B cell (primary cell): ENCODE measurements around the gene C20orf144. TPM values are rescaled to one million over a fixed set of nuclear protein-coding genes. Genes with fewer than 3 reads are reported as not detected.

Source experiments
- ATAC-seq: fragments of 200-7000 bp; cut with Tn5 transposase; one replicate; pipeline ENCODE4 v1.10.0; 2021; ENCODE audit warnings: low read depth, mild to moderate bottlenecking, moderate number of reproducible peaks, moderate library complexity
- CTCF ChIA-PET: fragments of 350-600 bp; sonication (Branson Sonifier 250); formaldehyde crosslinking; loops from one replicate; lab custom pipeline; 2021; ENCODE audit warnings: antibody characterized with exemption, inconsistent platforms; lab: Charles Lee
- POLR2A ChIA-PET: fragments of 350-600 bp; sonication (Branson Sonifier 250); formaldehyde crosslinking; loops from one replicate; lab custom pipeline; 2021; ENCODE audit warnings: antibody characterized with exemption; lab: Charles Lee
- DNase-seq: peaks from one replicate; pipeline ENCODE4 v3.0.0; 2013
- H2AFZ ChIP-seq: 2 replicates; pipeline ENCODE4 v1.6.1; 2012; ENCODE audit warnings: mild to moderate bottlenecking, low read depth, low read length; ENCODE audit not compliant: insufficient read depth, poor library complexity, severe bottlenecking
- H3K27ac ChIP-seq, 2 donors: 1 replicate in 1 of 2; 2 replicates in 1 of 2; pipeline ENCODE4 v1.5.1; 2012 to 2013; ENCODE audit warnings: low read length in 2 of 2, mild to moderate bottlenecking in 2 of 2, moderate library complexity in 1 of 2
- H3K27me3 ChIP-seq, 4 experiments: fragments of 200-600 bp in 1 of 4; sonication (generic) in 1 of 4; replicated peaks in 1 of 4; 1 replicate in 2 of 4; 2 replicates in 2 of 4; pipeline versions ENCODE4 v1.6.1 to v1.7.0; 2013 to 2016; ENCODE audit warnings: low read length in 3 of 4, mild to moderate bottlenecking in 2 of 4, mixed read lengths in 1 of 4, moderate library complexity in 1 of 4; ENCODE audit not compliant: insufficient read depth in 4 of 4, control insufficient read depth in 3 of 4; ENCODE audit errors: control extremely low read depth in 1 of 4
- H3K36me3 ChIP-seq, 2 experiments: replicated peaks in 1 of 2; 1 replicate in 1 of 2; 2 replicates in 1 of 2; pipeline versions ENCODE4 v1.6.1 to v1.7.1; 2013; ENCODE audit warnings: low read length in 1 of 2; ENCODE audit not compliant: insufficient read depth in 2 of 2, control insufficient read depth in 1 of 2; ENCODE audit errors: control extremely low read depth in 1 of 2, extremely low read depth in 1 of 2
- H3K4me1 ChIP-seq, 2 donors: fragments of 200-600 bp in 1 of 2; sonication (generic) in 1 of 2; 1 replicate in 1 of 2; 2 replicates in 1 of 2; pipeline versions ENCODE4 v1.5.1 to v1.6.1; 2013 to 2017; ENCODE audit warnings: low read length in 2 of 2; ENCODE audit not compliant: control insufficient read depth in 2 of 2, insufficient read depth in 2 of 2
- H3K4me2 ChIP-seq: replicated peaks from 2 replicates; pipeline ENCODE3; 2012; ENCODE audit warnings: mild to moderate bottlenecking, low read depth, low read length; ENCODE audit not compliant: poor library complexity, severe bottlenecking
- H3K4me3 ChIP-seq, 5 experiments: fragments of 200-600 bp in 1 of 5; sonication (generic) in 1 of 5; 1 replicate in 3 of 5; 2 replicates in 2 of 5; pipeline versions ENCODE4 v1.5.1 to v1.7.0; 2011 to 2016; ENCODE audit warnings: low read length in 4 of 5, mild to moderate bottlenecking in 4 of 5, low read depth in 2 of 5, control low read depth in 1 of 5, moderate library complexity in 1 of 5; ENCODE audit not compliant: insufficient read depth in 1 of 5; ENCODE audit errors: control extremely low read depth in 1 of 5, extremely low read depth in 1 of 5
- H3K79me2 ChIP-seq: fragments of 200-600 bp; sonication (generic); one replicate; pipeline ENCODE4 v1.6.0; 2016; ENCODE audit warnings: low read length; ENCODE audit not compliant: control insufficient read depth, insufficient read depth
- H3K9ac ChIP-seq: fragments of 200-600 bp; sonication (generic); 2 replicates; pipeline ENCODE4 v1.6.1; 2017; ENCODE audit warnings: mild to moderate bottlenecking, low read length, moderate library complexity
- H3K9me3 ChIP-seq, 3 donors: one replicate each; pipeline versions ENCODE4 v1.6.1 to v1.7.1; 2013; ENCODE audit warnings: low read length in 2 of 3; ENCODE audit not compliant: control insufficient read depth in 2 of 3, insufficient read depth in 1 of 3; ENCODE audit errors: control extremely low read depth in 1 of 3
- H4K20me1 ChIP-seq: 2 replicates; pipeline ENCODE4 v1.6.0; 2012; ENCODE audit warnings: mild to moderate bottlenecking, low read length; ENCODE audit not compliant: insufficient read depth, control insufficient read depth, poor library complexity, severe bottlenecking
- H3K27ac Mint-ChIP-seq: one replicate; pipeline ENCODE4 v1.8.0; 2021; ENCODE audit warnings: mixed read lengths
- H3K27me3 Mint-ChIP-seq: one replicate; pipeline ENCODE4 v1.8.0; 2021; ENCODE audit warnings: mixed read lengths
- H3K4me1 Mint-ChIP-seq: one replicate; pipeline ENCODE4 v1.8.0; 2021; ENCODE audit warnings: mixed read lengths
- H3K4me3 Mint-ChIP-seq: one replicate; pipeline ENCODE4 v1.8.0; 2021; ENCODE audit warnings: mixed read lengths
- H3K9me3 Mint-ChIP-seq: one replicate; pipeline ENCODE4 v1.8.0; 2022; ENCODE audit warnings: mixed read lengths; ENCODE audit not compliant: insufficient read depth
- CTCF ChIP-seq: fragments of 200-600 bp; IDR thresholded peaks from one replicate; pipeline ENCODE4 v1.8.0; 2022; ENCODE audit warnings: antibody characterized with exemption, mild to moderate bottlenecking
- EZH2 ChIP-seq: IDR thresholded peaks from 2 replicates; pipeline ENCODE4 v1.6.1; 2012; ENCODE audit warnings: borderline replicate concordance, low read depth, mild to moderate bottlenecking, moderate library complexity, low read length; ENCODE audit not compliant: insufficient read depth, poor library complexity, severe bottlenecking
- WGBS: methylation state at CpG from one replicate; pipeline ENCODE4 v1.1.5; 2013; ENCODE audit warnings: missing lambda C conversion rate; ENCODE audit not compliant: insufficient coverage; 5-methylcytosine and 5-hydroxymethylcytosine counted together
- intact Hi-C: fragments of 100-400 bp; cut with micrococcal nuclease; formaldehyde crosslinking; loops from one replicate; pipeline ENCODE4 v1.10.0; 2022
- polyA plus RNA-seq: library from polyadenylated mRNA; depleted of rRNA; stranded (reverse); fragments of >200 nt; gene quantifications from 2 replicates; pipeline ENCODE4 v1.2.3, GENCODE V29; 2012
- total RNA-seq, 2 donors: library from RNA; stranded (reverse); fragments of 120-200 nt in 1 of 2; gene quantifications; 1 replicate in 1 of 2; 2 replicates in 1 of 2; pipeline versions ENCODE4 v1.2.3 to v1.2.4, GENCODE V29; 2013 to 2022

C20orf144 gene
- total and polyA plus RNA-seq, 2 donors (not counting 1 experiment from before 2014, with no cell fraction given), result 0.27 to 0.44 TPM

- Mint-ChIP-seq H3K4me3 (no peak overlapping the region), H3K4me1 (peaks cover 5% of the 10 kb centered on the region), H3K9me3 (no peaks in the 10 kb centered on the region), H3K27me3 (no peaks in the 10 kb centered on the region), H3K27ac (no peak overlapping the region)
- Histone ChIP-seq H4K20me1 (no peaks in the 10 kb centered on the region), H3K36me3 (no peaks in the 10 kb centered on the region), H3K27me3 (no peaks in the 10 kb centered on the region), H3K9ac (no peak overlapping the region), H3K4me1 (peaks cover 0 to 9% of the 10 kb centered on the region in 2 donors), H3K4me2 (no peak overlapping the region), H3K9me3 (no peaks in the 10 kb centered on the region), H3K27ac (no peak overlapping the region), H2AFZ (no peak overlapping the region), H3K79me2 (no peaks in the 10 kb centered on the region), H3K4me3 (no peak overlapping the region)
- intact Hi-C loops, result no loop called here
- TF ChIP-seq CTCF, result no peak
- no peak for TF ChIP-seq EZH2
- ATAC-seq, result no peak
- CTCF ChIA-PET, result interaction anchor here (1.0 to 5.4 kb wide), 5 partner anchors 8 to 208 kb away, joined by 4 to 53 read pairs (median 23); partner anchors contain the start of genes ACTL10 and C20orf144
- POLR2A ChIA-PET, result no interaction called here
- 84% methylated on average over 2 of the region's 4 CpGs for WGBS
- DNase-seq, result no peak
Observed at GRCh38 chr20:33655164-33655563, 7.0 kb upstream of the C20orf144 start.

GRCh38 chr20:33656010-33656782 is 5.9 kb upstream of the C20orf144 start:
- no peaks in the 10 kb centered on the region for H3K27me3 Mint-ChIP-seq
- no peak overlapping the region for H3K27ac Mint-ChIP-seq
- Histone ChIP-seq H3K79me2 (no peaks in the 10 kb centered on the region), H3K4me1 (peaks cover 0 to 9% of the 10 kb centered on the region in 2 donors), H3K9ac (no peak overlapping the region), H3K36me3 (no peaks in the 10 kb centered on the region), H3K9me3 (no peaks in the 10 kb centered on the region), H2AFZ (no peak overlapping the region), H3K27me3 (no peaks in the 10 kb centered on the region), H3K4me3 (no peak overlapping the region), H3K27ac (no peak overlapping the region), H3K4me2 (no peak overlapping the region), H4K20me1 (no peaks in the 10 kb centered on the region)
- DNase-seq, result no peak
- H3K9me3 Mint-ChIP-seq, result no peaks in the 10 kb centered on the region
- H3K4me3 Mint-ChIP-seq, result no peak overlapping the region
- TF ChIP-seq CTCF (no peak), EZH2 (no peak)
- POLR2A ChIA-PET, result no interaction called here
- H3K4me1 Mint-ChIP-seq, result peaks cover 5% of the 10 kb centered on the region
- WGBS, result 96% methylated on average over 10 of the region's 10 CpGs
- intact Hi-C loops, result no loop called here
- no peak for ATAC-seq
- CTCF ChIA-PET, result interaction anchor here (0.6 to 5.4 kb wide), 4 partner anchors 7 to 206 kb away, joined by 3 to 53 read pairs (median 22); partner anchors contain the start of genes ACTL10 and C20orf144
